Astrocyte (in vitro differentiated cells and primary cell): ENCODE results near the gene FAM174C. TPM values are rescaled to one million over a fixed set of nuclear protein-coding genes. Genes with fewer than 3 reads are reported as not detected.
A peak's percentile ranks its signal among the peaks of the same experiment; 100 is the strongest.

Experiments used
- DNase-seq: peaks from one replicate; pipeline ENCODE4 v3.0.0-alpha.2; 2010; ENCODE audit warnings: low read depth
- FAIRE-seq: peaks from 2 replicates; lab custom pipeline; 2011; peaks lifted over from hg19 to GRCh38; lab: Jason Lieb, UNC
- H2AFZ ChIP-seq: 2 replicates; pipeline ENCODE4 v1.6.0; 2012; ENCODE audit warnings: low read depth, low read length, inconsistent platforms
- H3K27ac ChIP-seq: 2 replicates; pipeline ENCODE4 v1.5.1; 2011; ENCODE audit warnings: low read depth, low read length, inconsistent platforms
- H3K27me3 ChIP-seq: 2 replicates; pipeline ENCODE4 v1.6.0; 2011; ENCODE audit warnings: low read length, inconsistent platforms; ENCODE audit not compliant: insufficient read depth
- H3K36me3 ChIP-seq: 2 replicates; pipeline ENCODE4 v1.5.1; 2011; ENCODE audit warnings: low read length, inconsistent platforms; ENCODE audit not compliant: insufficient read depth
- H3K4me1 ChIP-seq: 2 replicates; pipeline ENCODE4 v1.5.1; 2011; ENCODE audit warnings: low read length, inconsistent platforms; ENCODE audit not compliant: insufficient read depth
- H3K4me2 ChIP-seq: 2 replicates; pipeline ENCODE4 v1.6.0; 2012; ENCODE audit warnings: low read length, inconsistent platforms
- H3K4me3 ChIP-seq: 2 replicates; pipeline ENCODE4 v1.5.1; 2011; ENCODE audit warnings: low read depth, mild to moderate bottlenecking, low read length, inconsistent platforms; ENCODE audit not compliant: insufficient read depth
- H3K79me2 ChIP-seq: 2 replicates; pipeline ENCODE4 v1.6.0; 2012; ENCODE audit warnings: mild to moderate bottlenecking, low read length, inconsistent platforms; ENCODE audit not compliant: insufficient read depth
- H3K9ac ChIP-seq: 2 replicates; pipeline ENCODE4 v1.6.0; 2012; ENCODE audit warnings: mild to moderate bottlenecking, low read length, inconsistent platforms
- H3K9me3 ChIP-seq: 2 replicates; pipeline ENCODE4 v1.5.1; 2012; ENCODE audit warnings: low read depth, mild to moderate bottlenecking, low read length, inconsistent platforms; ENCODE audit not compliant: insufficient read depth
- H4K20me1 ChIP-seq: 2 replicates; pipeline ENCODE4 v1.6.0; 2012; ENCODE audit warnings: low read length, inconsistent platforms; ENCODE audit not compliant: insufficient read depth
- H3K27ac Mint-ChIP-seq: one replicate; pipeline ENCODE4 v1.8.0; 2021; ENCODE audit warnings: mild to moderate bottlenecking, mixed read lengths; ENCODE audit not compliant: unreplicated experiment
- H3K27me3 Mint-ChIP-seq: one replicate; pipeline ENCODE4 v1.8.0; 2021; ENCODE audit warnings: low read depth, mixed read lengths; ENCODE audit not compliant: unreplicated experiment
- H3K36me3 Mint-ChIP-seq: one replicate; pipeline ENCODE4 v1.8.0; 2021; ENCODE audit warnings: low read depth, mixed read lengths; ENCODE audit not compliant: unreplicated experiment
- H3K4me1 Mint-ChIP-seq: one replicate; pipeline ENCODE4 v1.8.0; 2021; ENCODE audit warnings: low read depth, mixed read lengths; ENCODE audit not compliant: unreplicated experiment
- H3K4me3 Mint-ChIP-seq: one replicate; pipeline ENCODE4 v1.8.0; 2021; ENCODE audit warnings: mild to moderate bottlenecking, moderate library complexity, mixed read lengths; ENCODE audit not compliant: unreplicated experiment
- H3K9me3 Mint-ChIP-seq: one replicate; pipeline ENCODE4 v1.8.0; 2021; ENCODE audit warnings: mild to moderate bottlenecking, mixed read lengths; ENCODE audit not compliant: unreplicated experiment
- CTCF ChIP-seq: IDR thresholded peaks from 2 replicates; pipeline ENCODE4 v1.5.1; 2011; ENCODE audit warnings: low read depth, mild to moderate bottlenecking, inconsistent platforms, low read length, moderate library complexity; ENCODE audit not compliant: insufficient read depth
- EZH2 ChIP-seq: IDR thresholded peaks from 2 replicates; pipeline ENCODE4 v1.6.1; 2012; ENCODE audit warnings: mild to moderate bottlenecking, low read length, inconsistent platforms; ENCODE audit not compliant: insufficient read depth
- total RNA-seq: library from RNA; stranded (reverse); gene quantifications from 2 replicates; pipeline ENCODE4 v1.2.1, GENCODE V29; 2021

FAM174C gene
- total RNA-seq, 1 donor from 2014 or later: 50.5 TPM

- H3K9ac ChIP-seq: peak overlapping the region; percentile 93
Measured at GRCh38 chr19:1247748-1248138, 27.6 kb upstream of the FAM174C start.

GRCh38 chr19:1248139-1248785 is 27.1 kb upstream of the FAM174C start, which contains the start of gene MIDN:
MIDN (plus strand) TSS chr19:1248583; CDS start chr19:1250297, 1,714 bp downstream.
- no peaks in the 10 kb centered on the region for H3K27me3 ChIP-seq
- DNase-seq: peak; percentile 75
- peak within 1 kb of the TSS; percentile 82 for H3K4me3 Mint-ChIP-seq
- TF ChIP-seq EZH2: no peak
- peak; percentile 10 for TF ChIP-seq CTCF
- H3K27ac ChIP-seq: peak within 1 kb of the TSS; percentile 95
- no peak within 1 kb of the TSS for H3K27ac Mint-ChIP-seq
- H2AFZ ChIP-seq: peak within 1 kb of the TSS; percentile 75
- peaks cover 2% of the 10 kb centered on the region for H3K36me3 Mint-ChIP-seq
- peaks cover 2% of the 10 kb centered on the region for H3K36me3 ChIP-seq
- H3K79me2 ChIP-seq: peaks cover 59% of the 10 kb centered on the region
- peaks cover 31% of the 10 kb centered on the region for H4K20me1 ChIP-seq
- peak within 1 kb of the TSS; percentile 93 for H3K9ac ChIP-seq
- H3K9me3 Mint-ChIP-seq: no peaks in the 10 kb centered on the region
- peaks cover 28% of the 10 kb centered on the region for H3K4me1 ChIP-seq
- H3K4me3 ChIP-seq: peak within 1 kb of the TSS; percentile 76
- H3K4me1 Mint-ChIP-seq: peaks cover 2% of the 10 kb centered on the region
- no peaks in the 10 kb centered on the region for H3K27me3 Mint-ChIP-seq
- H3K4me2 ChIP-seq: peak within 1 kb of the TSS; percentile 84
- no peaks in the 10 kb centered on the region for H3K9me3 ChIP-seq
- no peak for FAIRE-seq

More at GRCh38 chr19:1247748-1248138, 27.6 kb upstream of the FAM174C start:
- Mint-ChIP-seq H3K9me3 (no peaks in the 10 kb centered on the region), H3K27ac (no peak overlapping the region), H3K4me3 (no peak overlapping the region), H3K4me1 (peaks cover 2% of the 10 kb centered on the region), H3K27me3 (no peaks in the 10 kb centered on the region), H3K36me3 (peaks cover 2% of the 10 kb centered on the region)
- H3K36me3 ChIP-seq: peaks cover 2% of the 10 kb centered on the region
- no peak overlapping the region for H3K4me3 ChIP-seq
- DNase-seq: no peak
- TF ChIP-seq CTCF: no peak
- TF ChIP-seq EZH2: no peak
- no peak overlapping the region for H2AFZ ChIP-seq
- H3K27ac ChIP-seq: peak overlapping the region; percentile 95
- peaks cover 32% of the 10 kb centered on the region for H3K4me1 ChIP-seq
- H3K4me2 ChIP-seq: peak overlapping the region; percentile 84
- no peaks in the 10 kb centered on the region for H3K9me3 ChIP-seq
- no peak for FAIRE-seq
- H3K27me3 ChIP-seq: no peaks in the 10 kb centered on the region
- peaks cover 35% of the 10 kb centered on the region for H4K20me1 ChIP-seq
- peaks cover 59% of the 10 kb centered on the region for H3K79me2 ChIP-seq

- FAIRE-seq: no peak
- Histone ChIP-seq H4K20me1 (peaks cover 31% of the 10 kb centered on the region), H3K4me2 (peak overlapping the region; percentile 84), H3K4me1 (peaks cover 30% of the 10 kb centered on the region), H3K9me3 (no peaks in the 10 kb centered on the region), H3K4me3 (peak overlapping the region; percentile 76), H2AFZ (no peak overlapping the region), H3K36me3 (peaks cover 2% of the 10 kb centered on the region), H3K27me3 (no peaks in the 10 kb centered on the region), H3K79me2 (peaks cover 59% of the 10 kb centered on the region), H3K9ac (peak overlapping the region; percentile 93), H3K27ac (peak overlapping the region; percentile 95)
- peaks cover 2% of the 10 kb centered on the region for H3K4me1 Mint-ChIP-seq
- H3K27me3 Mint-ChIP-seq: no peaks in the 10 kb centered on the region
- peak overlapping the region; percentile 82 for H3K4me3 Mint-ChIP-seq
- no peaks in the 10 kb centered on the region for H3K9me3 Mint-ChIP-seq
- peaks cover 2% of the 10 kb centered on the region for H3K36me3 Mint-ChIP-seq
- no peak overlapping the region for H3K27ac Mint-ChIP-seq
- DNase-seq: no peak
- TF ChIP-seq CTCF (peak; percentile 25), EZH2 (no peak)
Measured at GRCh38 chr19:1248786-1249297, 26.5 kb upstream of the FAM174C start.
